CD14-positive monocyte (primary cell): ENCODE results near the gene RASGEF1B. TPM values are rescaled to one million over a fixed set of nuclear protein-coding genes. Genes with fewer than 3 reads are reported as not detected.

Source experiments
- DNase-seq, 3 donors: peaks; one replicate each; pipeline ENCODE4 v3.0.0-alpha.2; 2011 to 2022
- H2AFZ ChIP-seq: 2 replicates; pipeline ENCODE4 v1.6.0; 2012; ENCODE audit warnings: mild to moderate bottlenecking, low read depth, low read length, inconsistent platforms; ENCODE audit not compliant: insufficient read depth, poor library complexity, severe bottlenecking
- H3K27ac ChIP-seq, 2 donors: 1 replicate in 1 of 2; 2 replicates in 1 of 2; pipeline ENCODE4 v1.5.1; 2012 to 2013; ENCODE audit warnings: low read length in 2 of 2, control low read depth in 1 of 2, inconsistent platforms in 1 of 2, low read depth in 1 of 2, mild to moderate bottlenecking in 1 of 2
- H3K27me3 ChIP-seq, 2 donors: one replicate each; pipeline versions ENCODE4 v1.6.0 to v1.6.1; 2011 to 2013; ENCODE audit warnings: low read length in 2 of 2; ENCODE audit not compliant: control insufficient read depth in 2 of 2, insufficient read depth in 2 of 2
- H3K36me3 ChIP-seq, 2 donors: replicated peaks in 1 of 2; 1 replicate in 1 of 2; 2 replicates in 1 of 2; pipeline versions ENCODE4 v1.5.1 to v1.6.1; 2012 to 2013; ENCODE audit warnings: low read length in 2 of 2, control low read depth in 1 of 2, inconsistent platforms in 1 of 2, mild to moderate bottlenecking in 1 of 2; ENCODE audit not compliant: insufficient read depth in 2 of 2, control insufficient read depth in 1 of 2
- H3K4me1 ChIP-seq, 2 donors: 1 replicate in 1 of 2; 2 replicates in 1 of 2; pipeline versions ENCODE4 v1.5.1 to v1.6.1; 2012 to 2013; ENCODE audit warnings: low read length in 2 of 2, control low read depth in 1 of 2, inconsistent platforms in 1 of 2, mild to moderate bottlenecking in 1 of 2, moderate library complexity in 1 of 2; ENCODE audit not compliant: insufficient read depth in 2 of 2, control insufficient read depth in 1 of 2
- H3K4me2 ChIP-seq: replicated peaks from 2 replicates; pipeline ENCODE3; 2012; ENCODE audit warnings: low read length, moderate library complexity, mild to moderate bottlenecking; ENCODE audit not compliant: poor library complexity, severe bottlenecking; ENCODE audit errors: extremely low read depth
- H3K4me3 ChIP-seq, 3 experiments: fragments of 200-600 bp in 1 of 3; sonication (generic) in 1 of 3; replicated peaks in 1 of 3; 1 replicate in 2 of 3; 2 replicates in 1 of 3; pipeline ENCODE4 v1.5.1; 2011 to 2013; ENCODE audit warnings: low read length in 3 of 3, mild to moderate bottlenecking in 3 of 3, control low read depth in 2 of 3, low read depth in 2 of 3, inconsistent platforms in 1 of 3, moderate library complexity in 1 of 3
- H3K79me2 ChIP-seq: 2 replicates; pipeline ENCODE4 v1.6.0; 2012; ENCODE audit warnings: mild to moderate bottlenecking, control low read depth, inconsistent platforms, low read length, moderate library complexity; ENCODE audit not compliant: insufficient read depth
- H3K9ac ChIP-seq: 2 replicates; pipeline ENCODE4 v1.6.0; 2017; ENCODE audit warnings: low read length, mild to moderate bottlenecking; ENCODE audit not compliant: insufficient read depth, poor library complexity, severe bottlenecking
- H3K9me3 ChIP-seq, 2 donors: replicated peaks in 1 of 2; 1 replicate in 1 of 2; 2 replicates in 1 of 2; pipeline versions ENCODE4 v1.5.1 to v1.6.1; 2012 to 2013; ENCODE audit warnings: low read length in 2 of 2, control low read depth in 1 of 2; ENCODE audit not compliant: control insufficient read depth in 1 of 2, insufficient read depth in 1 of 2
- H4K20me1 ChIP-seq: 2 replicates; pipeline ENCODE4 v1.6.0; 2012; ENCODE audit warnings: mild to moderate bottlenecking, low read length, control low read depth, moderate library complexity; ENCODE audit not compliant: insufficient read depth
- H3K27ac Mint-ChIP-seq, 7 donors: one replicate each; pipeline ENCODE4 v1.8.0; 2020; ENCODE audit warnings: mild to moderate bottlenecking in 7 of 7, mixed read lengths in 7 of 7, moderate library complexity in 6 of 7, inconsistent platforms in 2 of 7
- H3K27me3 Mint-ChIP-seq, 3 donors: one replicate each; pipeline ENCODE4 v1.8.0; 2021 to 2022; ENCODE audit warnings: low read depth in 3 of 3, mild to moderate bottlenecking in 3 of 3, mixed read lengths in 3 of 3, moderate library complexity in 3 of 3, inconsistent platforms in 1 of 3
- H3K36me3 Mint-ChIP-seq, 2 donors: one replicate each; pipeline ENCODE4 v1.8.0; 2020; ENCODE audit warnings: mixed read lengths in 2 of 2, inconsistent platforms in 1 of 2, mild to moderate bottlenecking in 1 of 2
- H3K4me1 Mint-ChIP-seq: one replicate; pipeline ENCODE4 v1.8.0; 2020; ENCODE audit warnings: mild to moderate bottlenecking, mixed read lengths
- H3K4me3 Mint-ChIP-seq, 2 donors: one replicate each; pipeline ENCODE4 v1.8.0; 2020; ENCODE audit warnings: mild to moderate bottlenecking in 2 of 2, mixed read lengths in 2 of 2, moderate library complexity in 1 of 2
- H3K9me3 Mint-ChIP-seq, 7 donors: one replicate each; pipeline ENCODE4 v1.8.0; 2020 to 2022; ENCODE audit warnings: mixed read lengths in 7 of 7, mild to moderate bottlenecking in 6 of 7, moderate library complexity in 6 of 7, inconsistent platforms in 2 of 7
- WGBS: methylation state at CpG from one replicate; pipeline ENCODE4 v1.1.5; 2013; ENCODE audit warnings: missing lambda C conversion rate; ENCODE audit not compliant: insufficient coverage; 5-methylcytosine and 5-hydroxymethylcytosine counted together
- intact Hi-C, 2 donors: fragments of 100-400 bp; cut with micrococcal nuclease; formaldehyde crosslinking; loops; one replicate each; pipeline versions ENCODE4 v1.15.0 to v1.15.1; 2023
- polyA plus RNA-seq, 3 donors: library from polyadenylated mRNA; depleted of rRNA in 1 of 3; unstranded in 2 of 3; stranded (reverse) in 1 of 3; fragments of 300-500 nt in 2 of 3; fragments of >200 nt in 1 of 3; fragmentation: Illumina TruSeq in 2 of 3; gene quantifications; 1 replicate in 2 of 3; 2 replicates in 1 of 3; pipeline ENCODE4 v1.2.3, GENCODE V29; 2012 to 2021
- TF ChIP-seq, protein P1 (sequence below): fragments of 200-600 bp; IDR thresholded peaks from one replicate; pipeline ENCODE4 v1.8.0; 2022; ENCODE audit warnings: antibody characterized with exemption, mild to moderate bottlenecking

The RASGEF1B gene
- polyA plus RNA-seq, 3 donors: 20.3 to 76.9 (median 36.6) TPM

- no peak for DNase-seq
- Histone ChIP-seq H3K4me3 (no peak overlapping the region), H2AFZ (no peak overlapping the region), H3K4me2 (no peak overlapping the region), H3K36me3 (no peaks in the 10 kb centered on the region), H3K9ac (no peak overlapping the region), H3K27ac (no peak overlapping the region), H4K20me1 (no peaks in the 10 kb centered on the region), H3K79me2 (no peaks in the 10 kb centered on the region), H3K4me1 (peaks cover 29 to 34% of the 10 kb centered on the region in 2 donors), H3K9me3 (no peaks in the 10 kb centered on the region), H3K27me3 (no peaks in the 10 kb centered on the region)
- TF ChIP-seq, protein P1, sequence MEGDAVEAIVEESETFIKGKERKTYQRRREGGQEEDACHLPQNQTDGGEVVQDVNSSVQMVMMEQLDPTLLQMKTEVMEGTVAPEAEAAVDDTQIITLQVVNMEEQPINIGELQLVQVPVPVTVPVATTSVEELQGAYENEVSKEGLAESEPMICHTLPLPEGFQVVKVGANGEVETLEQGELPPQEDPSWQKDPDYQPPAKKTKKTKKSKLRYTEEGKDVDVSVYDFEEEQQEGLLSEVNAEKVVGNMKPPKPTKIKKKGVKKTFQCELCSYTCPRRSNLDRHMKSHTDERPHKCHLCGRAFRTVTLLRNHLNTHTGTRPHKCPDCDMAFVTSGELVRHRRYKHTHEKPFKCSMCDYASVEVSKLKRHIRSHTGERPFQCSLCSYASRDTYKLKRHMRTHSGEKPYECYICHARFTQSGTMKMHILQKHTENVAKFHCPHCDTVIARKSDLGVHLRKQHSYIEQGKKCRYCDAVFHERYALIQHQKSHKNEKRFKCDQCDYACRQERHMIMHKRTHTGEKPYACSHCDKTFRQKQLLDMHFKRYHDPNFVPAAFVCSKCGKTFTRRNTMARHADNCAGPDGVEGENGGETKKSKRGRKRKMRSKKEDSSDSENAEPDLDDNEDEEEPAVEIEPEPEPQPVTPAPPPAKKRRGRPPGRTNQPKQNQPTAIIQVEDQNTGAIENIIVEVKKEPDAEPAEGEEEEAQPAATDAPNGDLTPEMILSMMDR: no peak
- H3K27ac Mint-ChIP-seq: peak overlapping the region in 1 of 7 donors; percentile 3
- no peaks in the 10 kb centered on the region for H3K36me3 Mint-ChIP-seq
- peaks cover 0 to 3% (median 0%) of the 10 kb centered on the region in 7 donors for H3K9me3 Mint-ChIP-seq
- intact Hi-C loops: no loop called here
- WGBS: no CpG with 5 or more reads among the region's 1 CpG
- H3K4me3 Mint-ChIP-seq: no peak overlapping the region
- H3K27me3 Mint-ChIP-seq: no peaks in the 10 kb centered on the region
- peaks cover 30% of the 10 kb centered on the region for H3K4me1 Mint-ChIP-seq
These were observed 14.8 kb upstream of the RASGEF1B start for GRCh38 chr4:81486502-81486901.

- TF ChIP-seq, protein P1: no peak
- Mint-ChIP-seq H3K27me3 (no peaks in the 10 kb centered on the region), H3K4me1 (peaks cover 27% of the 10 kb centered on the region), H3K27ac (no peak overlapping the region), H3K9me3 (no peaks in the 10 kb centered on the region), H3K4me3 (no peak overlapping the region), H3K36me3 (no peaks in the 10 kb centered on the region)
- Histone ChIP-seq H3K9me3 (no peaks in the 10 kb centered on the region), H2AFZ (no peak overlapping the region), H3K4me2 (no peak overlapping the region), H3K79me2 (no peaks in the 10 kb centered on the region), H3K36me3 (no peaks in the 10 kb centered on the region), H3K9ac (no peak overlapping the region), H4K20me1 (no peaks in the 10 kb centered on the region), H3K4me3 (no peak overlapping the region), H3K27me3 (no peaks in the 10 kb centered on the region), H3K27ac (no peak overlapping the region), H3K4me1 (peaks cover 23 to 28% of the 10 kb centered on the region in 2 donors)
- intact Hi-C loops: no loop called here
- WGBS: no CpG with 5 or more reads among the region's 5 CpGs
- DNase-seq: no peak
These were observed 13.7 kb upstream of the RASGEF1B start for GRCh38 chr4:81485310-81485980.
